IPS-18a (cell line): ENCODE data around the gene C9.
"Not testable (repeated sequence)": the region's sequence is repeated elsewhere in the genome, so short reads cannot be mapped to it uniquely, and the experiment has no call there.

ENCODE experiments used
- H3K27ac ChIP-seq: one replicate; pipeline ENCODE4 v1.5.1; 2013; ENCODE audit warnings: low read length
- H3K27me3 ChIP-seq: one replicate; pipeline ENCODE4 v1.6.1; 2013; ENCODE audit warnings: mild to moderate bottlenecking, low read length; ENCODE audit not compliant: control insufficient read depth, insufficient read depth
- H3K36me3 ChIP-seq: one replicate; pipeline ENCODE4 v1.6.1; 2013; ENCODE audit warnings: low read depth, low read length; ENCODE audit not compliant: control insufficient read depth
- H3K4me1 ChIP-seq: one replicate; pipeline ENCODE4 v1.6.1; 2013; ENCODE audit warnings: low read depth, low read length; ENCODE audit not compliant: control insufficient read depth
- H3K4me3 ChIP-seq: one replicate; pipeline ENCODE4 v1.5.1; 2013; ENCODE audit warnings: low read length
- H3K9ac ChIP-seq: one replicate; pipeline ENCODE4 v1.6.1; 2013; ENCODE audit warnings: mild to moderate bottlenecking, low read length, moderate library complexity
- H3K9me3 ChIP-seq: one replicate; pipeline ENCODE4 v1.6.1; 2013; ENCODE audit warnings: low read depth, low read length; ENCODE audit not compliant: control insufficient read depth

C9 gene

GRCh38 chr5:39353717-39354399 lies 10.4 kb downstream of the C9 start:
- Histone ChIP-seq H3K27me3 (no peaks in the 10 kb centered on the region), H3K9me3 (peaks cover 3% of the 10 kb centered on the region), H3K4me3 (no peak overlapping the region), H3K36me3 (no peaks in the 10 kb centered on the region), H3K4me1 (peaks cover 7% of the 10 kb centered on the region), H3K9ac (no peak overlapping the region), H3K27ac (no peak overlapping the region)

- H3K4me3 ChIP-seq: no peak overlapping the region
- H3K27ac ChIP-seq: no peak overlapping the region
- H3K36me3 ChIP-seq: no peaks in the 10 kb centered on the region
- H3K9ac ChIP-seq: no peak overlapping the region
- peaks cover 3% of the 10 kb centered on the region for H3K9me3 ChIP-seq
- peaks cover 7% of the 10 kb centered on the region for H3K4me1 ChIP-seq
- no peaks in the 10 kb centered on the region for H3K27me3 ChIP-seq
Measured at GRCh38 chr5:39352951-39353350, 11.3 kb downstream of the C9 start.

- Histone ChIP-seq H3K4me3 (no peak overlapping the region), H3K27ac (no peak overlapping the region), H3K4me1 (peaks cover 7% of the 10 kb centered on the region), H3K36me3 (no peaks in the 10 kb centered on the region), H3K9ac (no peak overlapping the region), H3K27me3 (no peaks in the 10 kb centered on the region), H3K9me3 (peaks cover 3% of the 10 kb centered on the region)
Measured at GRCh38 chr5:39352170-39352569, 12.1 kb downstream of the C9 start.

- no peak overlapping the region for H3K4me3 ChIP-seq
- no peaks in the 10 kb centered on the region for H3K36me3 ChIP-seq
- H3K9me3 ChIP-seq: peaks cover 3% of the 10 kb centered on the region
- no peaks in the 10 kb centered on the region for H3K27me3 ChIP-seq
- H3K4me1 ChIP-seq: no peaks in the 10 kb centered on the region
- no peak overlapping the region for H3K27ac ChIP-seq
- H3K9ac ChIP-seq: no peak overlapping the region
Measured at GRCh38 chr5:39349484-39349883, 14.8 kb downstream of the C9 start.

- no peak overlapping the region for H3K9ac ChIP-seq
- no peak overlapping the region for H3K4me3 ChIP-seq
Measured at GRCh38 chr5:39342460-39342859, 21.8 kb downstream of the C9 start.

GRCh38 chr5:39341896-39342295 lies 22.4 kb downstream of the C9 start:
- Histone ChIP-seq H3K27ac (no peak overlapping the region), H3K36me3 (no peaks in the 10 kb centered on the region), H3K27me3 (no peaks in the 10 kb centered on the region), H3K9ac (no peak overlapping the region), H3K4me1 (peaks cover 9% of the 10 kb centered on the region), H3K9me3 (no peaks in the 10 kb centered on the region), H3K4me3 (no peak overlapping the region)

More at GRCh38 chr5:39342460-39342859, 21.8 kb downstream of the C9 start:
- Histone ChIP-seq H3K4me1 (peaks cover 9% of the 10 kb centered on the region), H3K27me3 (no peaks in the 10 kb centered on the region), H3K27ac (no peak overlapping the region), H3K9me3 (no peaks in the 10 kb centered on the region), H3K36me3 (no peaks in the 10 kb centered on the region)

- Histone ChIP-seq H3K27me3 (no peaks in the 10 kb centered on the region), H3K4me1 (peaks cover 9% of the 10 kb centered on the region), H3K4me3 (no peak overlapping the region), H3K36me3 (no peaks in the 10 kb centered on the region), H3K9me3 (no peaks in the 10 kb centered on the region), H3K27ac (no peak overlapping the region), H3K9ac (no peak overlapping the region)
Measured at GRCh38 chr5:39340506-39340905, 23.8 kb downstream of the C9 start.

- Histone ChIP-seq H3K27ac (no peak overlapping the region), H3K9ac (no peak overlapping the region), H3K4me1 (peaks cover 5% of the 10 kb centered on the region), H3K27me3 (no peaks in the 10 kb centered on the region), H3K4me3 (no peak overlapping the region), H3K36me3 (no peaks in the 10 kb centered on the region), H3K9me3 (no peaks in the 10 kb centered on the region)
Measured at GRCh38 chr5:39337252-39337915, 26.9 kb downstream of the C9 start.

GRCh38 chr5:39334296-39334695 lies 30.0 kb downstream of the C9 start:
- not testable (repeated sequence) for H3K9ac ChIP-seq, H3K4me1 ChIP-seq, H3K27ac ChIP-seq, H3K9me3 ChIP-seq, H3K36me3 ChIP-seq, H3K4me3 ChIP-seq, H3K27me3 ChIP-seq

- Histone ChIP-seq H3K27me3 (no peaks in the 10 kb centered on the region), H3K4me1 (peaks cover 4% of the 10 kb centered on the region), H3K27ac (no peak overlapping the region), H3K9me3 (no peaks in the 10 kb centered on the region), H3K9ac (no peak overlapping the region), H3K4me3 (no peak overlapping the region), H3K36me3 (no peaks in the 10 kb centered on the region)
Measured at GRCh38 chr5:39333104-39333503, 31.2 kb downstream of the C9 start.

- H3K9me3 ChIP-seq: no peaks in the 10 kb centered on the region
- H3K4me1 ChIP-seq: peaks cover 4% of the 10 kb centered on the region
- no peak overlapping the region for H3K9ac ChIP-seq
- no peak overlapping the region for H3K27ac ChIP-seq
- H3K4me3 ChIP-seq: no peak overlapping the region
- H3K36me3 ChIP-seq: no peaks in the 10 kb centered on the region
- no peaks in the 10 kb centered on the region for H3K27me3 ChIP-seq
Measured at GRCh38 chr5:39331861-39332381, 32.4 kb downstream of the C9 start.

GRCh38 chr5:39328731-39329130 lies 35.6 kb downstream of the C9 start:
- no peak overlapping the region for H3K9ac ChIP-seq
- H3K4me1 ChIP-seq: peaks cover 4% of the 10 kb centered on the region
- H3K4me3 ChIP-seq: no peak overlapping the region
- no peak overlapping the region for H3K27ac ChIP-seq
- no peaks in the 10 kb centered on the region for H3K9me3 ChIP-seq
- H3K36me3 ChIP-seq: no peaks in the 10 kb centered on the region
- H3K27me3 ChIP-seq: no peaks in the 10 kb centered on the region
